Measurements from ENCODE around the gene EPHB1.

Gene EPHB1

DNA sequence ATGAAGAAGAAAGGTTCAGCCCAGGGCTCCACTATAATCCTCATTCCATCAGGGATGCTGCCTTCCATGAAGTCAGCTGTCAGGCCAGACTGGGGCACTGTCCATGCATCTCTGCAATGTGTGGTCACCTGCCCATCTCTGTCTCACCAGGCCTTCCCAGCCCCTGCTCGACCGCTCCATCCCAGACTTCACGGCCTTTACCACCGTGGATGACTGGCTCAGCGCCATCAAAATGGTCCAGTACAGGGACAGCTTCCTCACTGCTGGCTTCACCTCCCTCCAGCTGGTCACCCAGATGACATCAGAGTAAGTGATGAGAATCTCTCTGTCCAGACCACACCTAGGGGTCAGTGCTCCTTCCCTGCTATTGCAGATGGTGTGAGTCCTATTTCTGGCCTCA, 454.1 kb downstream of the EPHB1 start:
- TF ChIP-seq, protein P1, sequence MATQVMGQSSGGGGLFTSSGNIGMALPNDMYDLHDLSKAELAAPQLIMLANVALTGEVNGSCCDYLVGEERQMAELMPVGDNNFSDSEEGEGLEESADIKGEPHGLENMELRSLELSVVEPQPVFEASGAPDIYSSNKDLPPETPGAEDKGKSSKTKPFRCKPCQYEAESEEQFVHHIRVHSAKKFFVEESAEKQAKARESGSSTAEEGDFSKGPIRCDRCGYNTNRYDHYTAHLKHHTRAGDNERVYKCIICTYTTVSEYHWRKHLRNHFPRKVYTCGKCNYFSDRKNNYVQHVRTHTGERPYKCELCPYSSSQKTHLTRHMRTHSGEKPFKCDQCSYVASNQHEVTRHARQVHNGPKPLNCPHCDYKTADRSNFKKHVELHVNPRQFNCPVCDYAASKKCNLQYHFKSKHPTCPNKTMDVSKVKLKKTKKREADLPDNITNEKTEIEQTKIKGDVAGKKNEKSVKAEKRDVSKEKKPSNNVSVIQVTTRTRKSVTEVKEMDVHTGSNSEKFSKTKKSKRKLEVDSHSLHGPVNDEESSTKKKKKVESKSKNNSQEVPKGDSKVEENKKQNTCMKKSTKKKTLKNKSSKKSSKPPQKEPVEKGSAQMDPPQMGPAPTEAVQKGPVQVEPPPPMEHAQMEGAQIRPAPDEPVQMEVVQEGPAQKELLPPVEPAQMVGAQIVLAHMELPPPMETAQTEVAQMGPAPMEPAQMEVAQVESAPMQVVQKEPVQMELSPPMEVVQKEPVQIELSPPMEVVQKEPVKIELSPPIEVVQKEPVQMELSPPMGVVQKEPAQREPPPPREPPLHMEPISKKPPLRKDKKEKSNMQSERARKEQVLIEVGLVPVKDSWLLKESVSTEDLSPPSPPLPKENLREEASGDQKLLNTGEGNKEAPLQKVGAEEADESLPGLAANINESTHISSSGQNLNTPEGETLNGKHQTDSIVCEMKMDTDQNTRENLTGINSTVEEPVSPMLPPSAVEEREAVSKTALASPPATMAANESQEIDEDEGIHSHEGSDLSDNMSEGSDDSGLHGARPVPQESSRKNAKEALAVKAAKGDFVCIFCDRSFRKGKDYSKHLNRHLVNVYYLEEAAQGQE (IDR thresholded peaks at IDR 0.05; ENCODE audit: insufficient read depth in 1 of 2, low read depth in 2 of 2, low read length in 2 of 2), result no peak
- no peak for TF ChIP-seq SIN3A (IDR thresholded peaks at IDR 0.05; ENCODE audit: borderline replicate concordance, insufficient read depth, low read length)
- no peak for TF ChIP-seq TAF1 (IDR thresholded peaks at IDR 0.05; ENCODE audit: borderline replicate concordance, insufficient read depth, low read length)
- no peak for TF ChIP-seq POLR2AphosphoS5 (IDR thresholded peaks at IDR 0.05; ENCODE audit: low read depth, low read length)
- no peak for TF ChIP-seq FOXP2 (optimal IDR thresholded peaks at IDR 0.05; ENCODE audit: borderline replicate concordance, extremely low read depth, extremely low read length, insufficient read depth)

DNA sequence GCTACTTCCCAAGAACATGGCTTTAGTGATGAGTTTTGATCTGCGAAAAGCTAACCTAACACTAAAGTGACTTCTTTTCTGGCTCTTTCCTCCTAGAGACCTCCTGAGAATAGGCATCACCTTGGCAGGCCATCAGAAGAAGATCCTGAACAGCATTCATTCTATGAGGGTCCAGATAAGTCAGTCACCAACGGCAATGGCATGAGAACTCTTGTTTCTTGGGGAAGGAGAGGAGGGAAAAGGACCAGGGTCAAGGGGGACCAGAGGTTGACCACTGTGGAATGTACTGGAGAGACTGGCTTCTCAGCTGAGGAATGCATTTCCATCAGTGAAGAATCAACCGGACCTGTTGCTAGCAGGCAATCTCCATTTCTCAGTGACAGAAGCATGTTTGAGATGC, 463.9 kb downstream of the EPHB1 start:
- TF ChIP-seq POLR2AphosphoS5 (IDR thresholded peaks at IDR 0.05; ENCODE audit: low read depth, low read length), result no peak
- TF ChIP-seq TAF1 (IDR thresholded peaks at IDR 0.05; ENCODE audit: borderline replicate concordance, insufficient read depth, low read length), result no peak
- TF ChIP-seq, protein P1 (IDR thresholded peaks at IDR 0.05; ENCODE audit: insufficient read depth in 1 of 2, low read depth in 2 of 2, low read length in 2 of 2), result no peak
- no peak for TF ChIP-seq SIN3A (IDR thresholded peaks at IDR 0.05; ENCODE audit: borderline replicate concordance, insufficient read depth, low read length)
- TF ChIP-seq FOXP2 (optimal IDR thresholded peaks at IDR 0.05; ENCODE audit: borderline replicate concordance, extremely low read depth, extremely low read length, insufficient read depth), result no peak

DNA sequence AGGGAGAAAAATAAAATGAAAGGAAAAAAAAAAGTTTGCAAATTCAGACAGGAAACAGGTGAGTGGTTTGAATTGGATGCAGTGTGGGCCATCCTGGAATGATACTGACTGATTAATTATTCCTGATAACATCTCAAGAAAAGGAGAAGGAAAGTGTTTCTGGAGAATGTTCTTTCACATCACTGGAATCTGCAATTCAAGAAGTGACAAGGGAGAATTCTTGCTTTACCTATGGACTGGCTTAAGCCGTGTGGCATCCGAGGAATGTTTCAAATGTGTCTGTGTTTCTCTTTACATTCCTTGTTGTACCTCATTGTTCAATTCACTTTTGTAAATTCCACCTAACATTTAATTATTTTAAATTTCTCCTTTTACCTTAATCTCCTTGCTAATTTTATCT, 465.0 kb downstream of the EPHB1 start:
- TF ChIP-seq TAF1 (IDR thresholded peaks at IDR 0.05; ENCODE audit: borderline replicate concordance, insufficient read depth, low read length) (no peak), POLR2AphosphoS5 (IDR thresholded peaks at IDR 0.05; ENCODE audit: low read depth, low read length) (no peak), SIN3A (IDR thresholded peaks at IDR 0.05; ENCODE audit: borderline replicate concordance, insufficient read depth, low read length) (no peak), FOXP2 (optimal IDR thresholded peaks at IDR 0.05; ENCODE audit: borderline replicate concordance, extremely low read depth, extremely low read length, insufficient read depth) (no peak)
- TF ChIP-seq, protein P1 (IDR thresholded peaks at IDR 0.05; ENCODE audit: insufficient read depth in 1 of 2, low read depth in 2 of 2, low read length in 2 of 2), result no peak

DNA sequence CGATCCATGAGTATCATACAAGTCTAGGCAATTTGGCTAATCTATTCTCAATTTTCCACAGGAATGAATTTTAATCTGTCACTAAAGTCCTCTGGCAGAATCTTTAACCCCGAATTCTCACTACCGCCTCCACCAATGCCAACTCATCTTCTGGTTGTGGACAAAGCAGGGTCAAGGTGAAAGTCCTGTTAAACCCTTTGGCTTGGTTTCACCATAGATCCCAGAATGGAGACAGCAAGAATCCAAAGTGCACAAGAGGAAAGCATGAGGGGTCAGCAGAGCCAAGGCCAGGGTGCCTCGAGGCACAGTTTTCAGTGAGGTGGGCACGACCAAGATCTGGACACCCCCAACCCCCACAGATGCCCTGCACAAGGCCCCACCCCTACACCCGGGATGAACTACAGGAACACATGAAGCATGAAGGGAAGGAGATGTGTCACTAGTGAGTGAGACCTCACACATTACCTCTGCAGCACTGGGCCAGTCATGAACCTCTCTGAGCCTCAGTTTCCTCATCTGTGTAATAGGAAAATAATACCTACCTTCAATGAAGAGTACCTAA, 466.2 kb downstream of the EPHB1 start:
- TF ChIP-seq, protein P1 (IDR thresholded peaks at IDR 0.05; ENCODE audit: insufficient read depth in 1 of 2, low read depth in 2 of 2, low read length in 2 of 2), result no peak
- no peak for TF ChIP-seq SIN3A (IDR thresholded peaks at IDR 0.05; ENCODE audit: borderline replicate concordance, insufficient read depth, low read length)
- TF ChIP-seq POLR2AphosphoS5 (IDR thresholded peaks at IDR 0.05; ENCODE audit: low read depth, low read length), result no peak
- TF ChIP-seq TAF1 (IDR thresholded peaks at IDR 0.05; ENCODE audit: borderline replicate concordance, insufficient read depth, low read length), result no peak
- TF ChIP-seq FOXP2 (optimal IDR thresholded peaks at IDR 0.05; ENCODE audit: borderline replicate concordance, extremely low read depth, extremely low read length, insufficient read depth), result no peak

All from PFSK-1 (cell line).